ENCODE results near the gene TOP1.

DNA sequence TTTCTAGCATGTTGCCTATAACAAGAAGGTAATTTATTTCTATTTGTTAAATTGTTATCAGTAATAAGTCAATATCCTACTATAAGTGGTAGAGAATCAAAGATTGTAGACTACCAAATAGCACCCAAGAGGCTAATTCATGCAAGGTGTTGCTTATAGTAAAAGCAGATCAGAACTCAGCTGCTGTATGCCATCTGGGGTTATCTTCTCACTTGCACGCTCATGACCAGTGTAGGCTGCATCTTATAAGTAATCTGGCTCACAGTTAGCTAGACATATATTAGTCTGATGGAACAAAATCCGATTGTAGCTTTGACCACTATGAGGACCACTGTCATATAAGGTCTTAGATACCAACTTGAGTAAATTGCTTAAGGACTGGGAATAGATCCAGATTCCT lies 17.0 kb downstream of the TOP1 start:
- no peak for TF ChIP-seq POLR2A (IDR thresholded peaks at IDR 0.05)
- TF ChIP-seq, protein P1, sequence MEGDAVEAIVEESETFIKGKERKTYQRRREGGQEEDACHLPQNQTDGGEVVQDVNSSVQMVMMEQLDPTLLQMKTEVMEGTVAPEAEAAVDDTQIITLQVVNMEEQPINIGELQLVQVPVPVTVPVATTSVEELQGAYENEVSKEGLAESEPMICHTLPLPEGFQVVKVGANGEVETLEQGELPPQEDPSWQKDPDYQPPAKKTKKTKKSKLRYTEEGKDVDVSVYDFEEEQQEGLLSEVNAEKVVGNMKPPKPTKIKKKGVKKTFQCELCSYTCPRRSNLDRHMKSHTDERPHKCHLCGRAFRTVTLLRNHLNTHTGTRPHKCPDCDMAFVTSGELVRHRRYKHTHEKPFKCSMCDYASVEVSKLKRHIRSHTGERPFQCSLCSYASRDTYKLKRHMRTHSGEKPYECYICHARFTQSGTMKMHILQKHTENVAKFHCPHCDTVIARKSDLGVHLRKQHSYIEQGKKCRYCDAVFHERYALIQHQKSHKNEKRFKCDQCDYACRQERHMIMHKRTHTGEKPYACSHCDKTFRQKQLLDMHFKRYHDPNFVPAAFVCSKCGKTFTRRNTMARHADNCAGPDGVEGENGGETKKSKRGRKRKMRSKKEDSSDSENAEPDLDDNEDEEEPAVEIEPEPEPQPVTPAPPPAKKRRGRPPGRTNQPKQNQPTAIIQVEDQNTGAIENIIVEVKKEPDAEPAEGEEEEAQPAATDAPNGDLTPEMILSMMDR (IDR thresholded peaks at IDR 0.05) = no peak

Measured in right lobe of liver (tissue), 4 donors.